HG02571 (cell line): ENCODE measurements around the gene CYB5R4.
A peak's percentile ranks its signal among the peaks of the same experiment; 100 is the strongest.

Experiments used
- ATAC-seq: cut with Tn5 transposase; IDR thresholded peaks from one replicate; pipeline ENCODE4 v1.9.1; 2021; ENCODE audit warnings: mild to moderate bottlenecking, moderate library complexity; ENCODE audit not compliant: unreplicated experiment

CYB5R4 gene, protein sequence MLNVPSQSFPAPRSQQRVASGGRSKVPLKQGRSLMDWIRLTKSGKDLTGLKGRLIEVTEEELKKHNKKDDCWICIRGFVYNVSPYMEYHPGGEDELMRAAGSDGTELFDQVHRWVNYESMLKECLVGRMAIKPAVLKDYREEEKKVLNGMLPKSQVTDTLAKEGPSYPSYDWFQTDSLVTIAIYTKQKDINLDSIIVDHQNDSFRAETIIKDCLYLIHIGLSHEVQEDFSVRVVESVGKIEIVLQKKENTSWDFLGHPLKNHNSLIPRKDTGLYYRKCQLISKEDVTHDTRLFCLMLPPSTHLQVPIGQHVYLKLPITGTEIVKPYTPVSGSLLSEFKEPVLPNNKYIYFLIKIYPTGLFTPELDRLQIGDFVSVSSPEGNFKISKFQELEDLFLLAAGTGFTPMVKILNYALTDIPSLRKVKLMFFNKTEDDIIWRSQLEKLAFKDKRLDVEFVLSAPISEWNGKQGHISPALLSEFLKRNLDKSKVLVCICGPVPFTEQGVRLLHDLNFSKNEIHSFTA

DNA sequence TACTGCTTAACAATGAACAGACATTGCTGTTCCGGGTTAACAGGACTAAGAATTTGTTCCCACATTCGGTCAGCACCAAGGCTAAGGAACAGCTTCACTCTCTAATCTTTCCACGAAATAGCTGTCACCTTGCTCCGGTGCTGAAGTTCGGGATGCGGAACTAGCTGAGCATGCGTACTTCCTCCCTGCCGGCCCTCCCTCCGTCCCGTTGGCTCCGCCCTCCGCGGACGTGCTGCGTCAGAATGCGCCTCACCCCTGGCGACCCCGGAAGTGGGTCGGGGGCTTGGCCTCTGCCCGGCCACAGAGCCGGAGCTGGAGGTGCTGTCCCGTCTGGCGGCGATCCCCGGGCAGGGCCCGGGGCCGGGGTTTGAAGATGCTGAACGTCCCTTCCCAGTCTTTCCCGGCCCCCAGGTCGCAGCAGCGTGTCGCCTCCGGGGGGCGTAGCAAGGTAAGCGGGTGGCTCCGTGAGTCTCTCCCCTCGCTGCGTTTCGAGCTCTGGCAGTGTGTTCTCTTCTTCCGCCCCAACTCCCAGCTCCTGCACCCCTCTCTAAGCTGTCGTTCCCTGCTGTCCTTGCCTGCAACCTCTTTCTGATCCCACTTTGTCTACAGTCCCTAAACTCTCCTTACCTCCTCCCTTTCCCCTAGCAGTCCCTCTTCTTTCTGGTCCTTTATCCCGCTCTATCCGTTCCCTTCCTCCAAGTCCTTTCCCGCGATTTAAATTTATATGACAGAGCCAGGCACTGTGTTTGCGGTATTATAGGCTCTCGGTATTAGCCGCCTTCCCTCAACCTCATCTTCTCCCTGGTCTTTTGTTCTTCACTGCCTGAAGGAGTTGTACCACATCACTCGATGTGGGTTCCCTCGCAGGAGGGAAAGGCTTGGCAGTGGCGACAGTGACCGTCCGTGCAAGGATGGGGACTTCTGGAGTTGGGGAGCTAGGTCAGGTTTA lies at the start of gene CYB5R4:
TSS of gene CYB5R4 (plus strand) at position 280 of the 949 bp plus-strand sequence. CDS start at position 374, 94 bp downstream.
- peak; percentile 98 for ATAC-seq

DNA sequence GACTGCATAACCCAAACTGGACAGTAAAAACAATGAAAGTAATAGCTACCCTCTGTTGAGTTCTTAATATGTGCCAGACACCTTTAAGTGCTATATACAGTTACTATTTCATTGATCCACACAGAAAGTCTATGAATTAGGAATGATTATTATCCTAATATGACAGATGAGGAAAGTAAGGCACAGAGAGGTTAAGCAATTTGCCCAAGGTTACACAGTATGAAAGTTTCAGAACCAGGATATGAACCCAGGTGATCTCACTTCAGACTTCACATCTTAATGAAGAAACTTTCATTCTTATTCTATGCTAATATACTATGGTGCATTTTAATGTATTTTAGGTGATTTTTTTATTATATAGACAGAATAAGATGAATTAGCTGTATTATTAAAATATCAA lies 46.9 kb upstream of the CYB5R4 start:
- no peak for ATAC-seq

DNA sequence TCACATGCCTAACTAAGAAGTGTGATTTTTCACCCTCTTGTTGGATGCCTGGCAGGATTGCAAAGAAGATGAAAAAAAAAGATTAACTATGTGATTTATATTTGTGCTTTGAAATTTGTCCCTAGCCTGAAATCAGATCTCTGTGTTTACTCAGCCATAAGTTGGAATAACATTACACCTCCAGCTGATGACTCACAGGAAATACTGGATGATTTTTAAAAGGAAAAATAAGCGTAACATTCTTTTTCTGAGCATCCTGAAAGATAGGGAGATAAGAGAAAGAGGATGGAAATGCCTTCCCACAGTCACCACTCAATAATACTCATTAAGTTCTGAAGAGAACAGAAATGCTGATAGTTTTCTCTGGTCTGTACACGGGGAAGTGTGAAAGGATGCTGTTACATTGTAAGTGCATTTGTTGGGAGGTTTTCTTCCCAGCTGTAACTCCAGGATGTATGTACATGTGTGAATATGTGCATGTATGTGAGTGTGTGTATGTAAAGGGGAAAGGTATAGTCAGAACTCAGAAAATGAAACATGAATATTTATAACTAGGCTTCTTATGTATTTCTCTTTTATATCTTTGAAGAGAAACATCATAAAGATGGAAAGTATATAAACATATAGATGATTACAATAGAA lies 43.7 kb upstream of the CYB5R4 start:
- ATAC-seq: no peak

DNA sequence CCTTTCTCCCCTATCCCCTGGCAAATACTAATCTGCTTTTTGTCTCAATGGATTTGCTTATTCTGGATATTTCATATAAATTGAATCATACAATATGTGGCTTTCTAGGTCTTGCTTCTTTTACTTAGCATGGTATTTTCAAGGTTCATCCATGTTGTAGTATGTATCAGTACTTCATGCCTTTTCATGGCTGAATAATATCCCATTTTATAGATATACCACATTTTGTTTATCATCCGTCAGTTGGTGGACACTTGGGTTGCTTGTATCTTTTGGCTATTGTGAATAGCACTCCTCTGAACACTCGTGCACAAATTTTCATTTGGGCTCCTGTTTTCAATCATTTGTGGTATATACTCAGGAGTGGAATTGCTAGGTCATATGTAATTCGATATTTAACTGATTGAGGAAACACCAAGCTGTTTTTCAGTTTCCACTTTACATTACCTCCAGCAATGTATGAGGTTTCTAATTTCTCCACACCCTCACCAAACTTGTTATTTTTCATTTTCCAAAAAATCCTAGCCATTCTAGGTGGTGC lies 36.8 kb upstream of the CYB5R4 start:
- no peak for ATAC-seq

DNA sequence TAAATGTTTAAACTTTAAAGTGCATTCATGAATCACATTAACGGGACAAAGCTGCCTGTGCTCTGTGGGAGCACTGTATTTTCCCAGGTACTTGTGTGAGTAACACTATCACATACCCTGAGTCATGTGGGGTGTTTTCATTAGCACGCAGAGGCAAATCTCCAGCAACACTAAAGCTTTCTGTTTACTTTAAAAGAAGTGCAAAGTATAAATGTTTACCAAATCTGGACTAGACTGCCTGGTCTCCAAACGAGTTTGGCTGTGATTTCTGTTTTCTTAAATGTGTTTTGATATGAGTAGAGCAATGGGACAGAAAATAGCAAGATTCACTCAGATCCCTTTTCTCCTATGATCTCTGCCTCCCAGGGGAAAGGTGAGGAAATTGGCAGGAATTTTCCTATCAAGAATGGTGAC lies 35.1 kb upstream of the CYB5R4 start:
- ATAC-seq: no peak

DNA sequence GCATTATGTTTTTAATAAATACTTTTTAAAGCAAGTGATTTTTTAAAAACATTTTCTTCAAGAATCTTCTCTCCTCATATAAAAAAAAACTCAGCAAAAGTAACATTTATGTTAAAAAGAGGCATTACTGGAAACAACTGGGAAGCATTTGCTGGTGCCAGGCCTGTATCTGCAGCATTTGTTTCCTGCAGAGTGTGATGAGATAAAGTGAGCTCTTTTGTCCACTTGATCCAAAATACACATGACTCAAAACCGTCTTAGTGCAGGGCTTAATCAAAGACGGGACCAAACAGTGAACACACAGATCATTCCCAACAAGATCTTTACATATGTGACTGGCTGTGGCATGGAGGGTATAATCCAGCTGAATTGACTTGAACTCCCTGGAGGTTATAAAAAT lies 34.7 kb upstream of the CYB5R4 start:
- no peak for ATAC-seq

DNA sequence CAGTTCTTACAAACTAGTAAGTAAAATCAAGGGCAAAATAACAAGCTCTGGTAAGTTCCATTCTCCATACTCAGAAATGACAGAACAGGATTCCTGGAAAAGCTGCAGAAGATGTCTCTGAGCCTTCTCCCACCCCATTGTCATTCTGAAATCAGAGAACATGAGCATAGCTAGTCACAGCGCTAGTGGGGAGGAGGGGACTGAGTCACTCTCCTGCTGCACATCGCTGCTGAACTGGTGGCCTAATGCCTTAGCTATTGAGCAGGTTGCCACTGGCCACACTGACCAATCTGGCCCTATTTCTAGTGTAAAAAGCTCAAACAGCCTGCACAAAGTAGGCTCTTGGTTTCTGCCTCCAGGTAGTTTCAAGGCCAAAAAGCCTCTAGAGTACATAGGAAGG lies 32.4 kb upstream of the CYB5R4 start:
- no peak for ATAC-seq

DNA sequence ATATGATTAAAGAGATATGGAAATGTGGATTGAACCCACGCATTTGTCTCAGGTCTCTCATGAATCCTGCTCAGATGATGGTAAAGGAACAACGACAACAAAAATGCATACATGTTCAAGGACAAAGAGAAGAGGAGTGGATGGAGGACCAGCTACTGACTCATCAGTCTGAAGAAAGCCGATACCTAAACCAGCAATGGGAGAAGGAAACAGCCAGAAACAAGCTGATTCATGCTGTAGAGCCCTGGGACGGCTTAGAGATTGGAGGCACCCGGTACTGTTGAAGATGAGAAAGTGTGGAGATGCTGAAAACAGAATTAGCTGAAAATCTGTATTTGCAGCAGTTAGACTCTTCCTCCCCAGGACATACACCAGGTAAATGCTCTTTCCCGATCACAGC lies 20.8 kb upstream of the CYB5R4 start:
- ATAC-seq: no peak

DNA sequence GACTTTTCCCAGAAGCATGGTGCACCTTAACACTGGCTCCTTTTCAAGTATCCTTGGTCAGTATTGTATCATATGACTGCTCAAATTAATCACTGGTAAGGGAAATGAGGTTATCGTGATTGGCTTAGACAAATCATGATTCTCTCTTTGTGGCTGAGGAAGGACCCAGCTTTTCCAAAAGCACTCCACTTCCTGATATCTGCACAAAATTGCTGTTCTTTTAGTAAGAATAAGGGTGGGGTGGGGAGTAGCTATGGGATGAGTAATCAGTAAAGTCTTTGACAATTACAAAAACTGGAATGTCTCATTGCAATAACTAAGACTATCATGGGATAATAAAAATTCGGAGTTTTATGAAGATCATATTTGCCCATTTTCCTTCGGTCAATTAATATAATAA lies 15.3 kb upstream of the CYB5R4 start:
- no peak for ATAC-seq

DNA sequence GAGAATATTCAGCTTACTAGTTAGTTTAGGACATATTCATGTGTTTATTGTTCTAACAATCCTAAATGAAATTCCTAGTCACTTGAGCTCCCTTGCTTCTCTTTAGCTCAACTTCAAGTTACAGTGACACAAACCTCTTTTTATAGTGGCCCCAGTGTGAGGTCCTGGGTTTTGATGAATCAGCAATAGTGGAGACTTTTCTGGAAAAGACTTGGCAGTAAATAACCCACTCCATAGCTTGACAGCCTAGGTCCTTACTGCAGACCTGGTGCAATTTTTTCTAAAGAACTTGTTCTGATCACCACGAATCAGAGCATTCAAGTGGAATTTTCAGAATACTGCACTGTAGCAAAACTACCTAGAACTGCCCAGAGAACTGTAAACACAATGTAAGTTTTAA lies 13.2 kb upstream of the CYB5R4 start:
- ATAC-seq: no peak

DNA sequence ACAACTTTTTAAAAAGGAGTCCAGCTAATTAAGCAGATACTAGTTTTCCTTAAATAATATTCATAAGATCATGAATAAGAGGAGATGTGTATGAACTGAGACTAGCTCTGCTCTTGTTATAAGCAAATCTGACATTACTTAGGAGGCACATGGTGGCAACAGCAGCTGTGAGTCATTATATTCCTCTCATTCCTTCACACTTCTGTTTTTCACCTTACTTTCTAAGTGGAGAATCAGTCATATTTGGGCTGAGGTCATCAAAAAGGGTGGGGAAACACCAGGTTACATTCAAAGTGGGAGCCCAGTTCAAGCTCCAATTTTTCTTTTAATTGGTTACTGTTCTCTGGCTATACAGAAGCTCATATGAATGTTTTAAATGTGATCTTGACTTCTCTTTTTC lies 12.3 kb upstream of the CYB5R4 start:
- ATAC-seq: peak; percentile 79

DNA sequence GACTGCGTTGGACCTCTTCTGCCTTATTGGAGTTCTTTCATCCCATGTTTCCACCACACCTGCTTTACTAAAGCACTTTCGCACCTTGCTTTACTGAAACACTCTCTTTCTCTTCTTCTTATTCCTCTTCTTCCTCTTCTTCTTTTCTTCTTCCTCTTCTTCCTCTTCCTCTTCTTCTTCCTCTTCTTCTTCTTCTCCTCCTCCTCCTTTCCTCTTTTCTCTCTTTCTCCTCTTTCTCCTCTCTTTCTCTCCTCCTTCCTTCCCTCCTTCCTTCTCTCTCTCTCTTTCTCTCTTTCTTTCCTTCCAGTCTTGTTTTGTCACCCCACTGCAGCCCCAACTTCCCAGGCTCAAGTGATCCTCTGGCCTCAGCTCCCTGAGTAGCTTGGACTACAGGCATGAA lies 10.4 kb upstream of the CYB5R4 start:
- no peak for ATAC-seq

DNA sequence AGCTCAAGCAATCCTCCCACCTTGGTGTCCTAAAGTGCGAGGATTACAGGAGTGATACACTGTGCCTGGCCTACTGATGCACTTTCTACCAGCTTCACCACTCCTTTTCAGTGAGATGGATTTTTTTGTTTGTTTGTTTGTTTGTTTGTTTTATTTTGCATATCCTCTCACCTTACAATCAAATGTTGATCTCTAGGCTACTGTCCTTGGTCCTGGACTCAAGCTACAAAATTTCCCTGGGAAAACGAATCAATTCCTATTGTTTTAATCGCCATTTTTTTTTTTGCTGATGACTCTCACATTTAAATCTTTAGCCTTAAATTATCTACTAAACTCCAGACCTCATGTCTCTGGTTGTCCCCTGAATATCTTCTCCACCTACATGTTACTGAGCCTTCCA lies 9.9 kb upstream of the CYB5R4 start:
- no peak for ATAC-seq

DNA sequence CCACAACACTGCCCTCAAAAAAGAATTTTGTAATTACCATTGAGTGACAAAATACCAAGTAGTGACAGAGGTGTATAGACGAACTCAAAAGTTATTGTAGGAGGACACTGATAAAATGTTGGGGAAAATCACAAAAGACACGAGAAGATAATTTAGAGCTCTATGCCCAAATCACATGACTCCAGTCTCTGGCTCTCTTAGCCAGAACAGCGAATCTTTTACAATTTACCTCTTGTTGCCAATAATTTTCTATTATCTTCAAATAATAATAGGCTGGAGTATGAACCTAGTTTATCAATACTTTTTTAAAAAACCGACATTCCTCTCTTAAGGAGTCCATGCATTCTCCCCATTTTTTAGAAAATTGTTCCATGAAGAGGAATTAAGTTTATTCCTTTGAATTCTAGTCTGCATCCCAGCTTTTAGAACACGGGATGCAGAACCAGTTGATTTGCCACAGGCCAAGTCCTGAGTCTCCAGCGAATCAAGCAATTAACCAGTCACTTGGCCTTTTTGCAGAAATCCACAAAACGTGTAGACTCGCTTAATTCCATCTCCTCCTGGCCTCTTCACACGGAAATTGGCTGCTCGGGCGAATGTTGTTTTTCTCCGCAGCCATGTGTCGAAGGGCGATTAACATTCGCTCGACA lies 6.8 kb upstream of the CYB5R4 start:
- no peak for ATAC-seq

DNA sequence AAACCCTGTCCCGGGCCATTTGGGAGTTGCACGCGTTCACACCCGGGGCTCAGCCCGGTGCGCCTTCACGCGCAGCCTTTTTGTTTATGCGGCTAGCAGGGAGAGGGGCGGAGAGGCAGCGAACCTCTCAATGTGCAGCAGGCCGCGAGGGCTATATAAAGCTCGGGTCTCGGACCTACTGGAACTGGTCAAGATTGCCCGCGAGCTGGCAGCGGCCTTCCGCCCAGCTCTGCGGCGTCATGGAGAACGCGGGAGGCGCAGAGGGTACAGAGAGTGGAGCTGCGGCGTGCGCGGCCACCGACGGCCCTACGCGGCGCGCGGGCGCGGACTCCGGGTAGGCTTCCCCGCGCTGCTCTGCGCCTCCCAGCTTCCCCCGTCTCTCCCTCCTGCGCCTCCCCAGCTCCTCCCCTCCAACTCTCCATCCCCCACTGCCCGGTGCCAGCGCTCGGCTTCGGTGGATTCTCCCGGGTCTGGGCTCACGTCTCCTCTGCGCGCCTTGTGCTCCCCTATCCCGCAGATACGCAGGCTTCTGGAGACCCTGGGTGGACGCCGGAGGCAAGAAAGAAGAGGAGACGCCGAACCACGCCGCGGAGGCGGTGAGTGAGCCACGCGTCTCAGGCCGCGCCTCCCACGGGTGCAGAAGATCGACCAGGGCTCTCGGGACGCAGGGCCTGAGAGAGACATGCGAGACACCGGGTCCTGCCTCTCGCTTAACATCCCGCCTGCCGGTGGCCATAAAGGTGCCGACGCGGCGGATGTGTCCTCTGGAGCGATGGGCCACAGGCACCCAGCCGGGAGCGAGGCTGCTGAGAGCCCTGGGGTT lies 6.1 kb upstream of the CYB5R4 start, which contains the start of gene RIPPLY2:
TSS of gene RIPPLY2 (plus strand) at position 183 of the 823 bp plus-strand sequence. CDS start at position 240, 57 bp downstream.
- ATAC-seq: peak; percentile 56

DNA sequence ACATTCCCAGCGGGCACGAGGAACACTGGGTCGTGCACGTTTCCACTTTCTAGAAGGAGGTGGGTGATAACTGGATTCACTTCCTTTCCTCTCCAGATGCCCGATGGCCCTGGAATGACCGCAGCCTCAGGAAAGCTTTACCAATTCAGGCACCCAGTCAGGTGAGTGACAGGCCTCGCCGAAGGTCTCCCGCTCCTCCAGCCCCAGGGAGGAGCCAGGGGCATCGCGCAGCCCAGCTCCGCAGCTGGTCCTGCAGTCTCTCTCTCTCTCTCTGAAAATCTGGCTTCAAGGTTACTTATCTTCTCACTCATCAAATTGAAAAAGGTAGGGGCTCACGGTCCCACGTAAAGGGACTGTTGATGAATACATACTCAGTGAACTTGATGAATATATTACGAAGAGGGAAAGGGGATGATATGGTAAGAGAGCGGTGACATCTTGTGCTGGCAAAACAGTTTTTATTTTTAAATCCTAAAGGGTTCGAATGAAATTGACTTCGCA lies 5.4 kb upstream of the CYB5R4 start:
- ATAC-seq: no peak

DNA sequence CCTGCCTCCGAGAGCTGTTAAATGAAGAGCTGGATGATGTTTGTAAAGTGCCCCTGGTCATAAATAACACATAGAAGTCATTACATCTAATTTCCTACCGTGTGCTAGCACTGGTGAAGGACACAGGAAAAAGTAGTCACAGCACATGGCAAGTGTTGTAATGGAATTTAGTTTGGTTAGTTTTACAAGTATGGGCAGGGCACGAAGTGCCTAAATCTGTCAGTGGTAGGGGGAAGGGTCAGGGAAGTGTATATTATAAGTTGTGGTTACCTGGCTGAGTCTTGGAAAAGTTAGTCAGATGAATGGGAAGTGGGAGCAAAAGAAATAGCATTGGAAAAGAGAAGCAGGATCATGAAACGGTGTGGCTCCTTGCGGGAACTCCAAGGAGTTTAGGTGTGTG lies 4.7 kb upstream of the CYB5R4 start:
- no peak for ATAC-seq

DNA sequence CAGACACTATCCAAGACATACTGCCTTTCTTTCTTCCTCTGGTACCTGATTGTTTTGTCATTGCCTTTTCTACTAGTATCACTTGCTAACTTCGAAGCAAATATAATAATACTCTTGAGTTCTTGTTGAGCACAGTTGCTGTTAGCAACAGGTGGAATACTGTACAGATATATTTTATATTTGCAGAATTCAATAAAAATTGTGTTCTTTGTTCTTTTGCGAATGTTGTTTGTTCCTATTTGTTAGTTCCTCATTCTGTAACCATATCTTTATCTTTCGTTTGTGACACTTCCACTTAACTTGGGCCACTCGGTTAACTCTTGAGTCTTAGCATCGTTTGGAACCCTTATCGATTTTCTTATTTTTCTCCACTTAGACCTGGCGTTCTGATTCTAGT lies 868 bp downstream of the CYB5R4 start:
- no peak for ATAC-seq

DNA sequence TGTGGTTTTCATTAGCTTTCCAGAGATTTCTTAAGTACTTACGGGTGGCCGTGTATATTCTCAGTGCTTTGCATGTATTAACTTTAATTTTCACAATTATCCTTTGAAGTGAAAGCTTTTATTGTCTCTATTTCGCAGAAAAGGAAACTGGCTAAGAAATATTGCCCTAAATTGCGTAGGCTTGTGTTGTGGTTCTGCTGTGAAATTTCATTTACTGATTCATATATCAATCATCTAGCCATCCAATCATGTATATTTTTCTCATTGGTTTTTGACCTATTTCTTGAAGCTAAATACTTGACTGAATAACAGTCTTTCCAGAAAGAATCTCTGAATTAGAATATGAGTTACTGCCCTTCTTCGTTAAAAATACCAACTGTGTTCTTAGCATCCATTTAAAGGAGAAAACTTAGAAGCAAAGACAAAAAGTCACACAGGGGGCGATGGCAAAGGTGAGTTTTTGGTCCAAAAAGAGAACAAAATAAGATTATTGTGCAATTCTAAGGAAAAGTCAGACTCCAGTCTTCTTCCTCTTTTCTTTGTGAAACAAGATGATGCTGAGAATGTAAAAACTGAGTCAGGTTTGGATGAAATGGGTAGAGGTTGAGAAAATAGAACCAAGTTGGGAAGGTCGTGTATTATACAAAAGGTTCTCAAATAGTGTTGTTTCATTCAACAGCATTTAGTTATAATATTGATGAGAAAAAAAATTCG lies 1.4 kb downstream of the CYB5R4 start:
- ATAC-seq: no peak
